NAMALWA (cell line): Measurements from ENCODE around the gene RIN3.

ENCODE experiments used
- DNase-seq: peaks from one replicate; pipeline ENCODE4 v3.0.0-alpha.2; 2015; ENCODE audit warnings: low spot score

Gene RIN3

GRCh38 chr14:92687681-92688433 is 174.3 kb downstream of the RIN3 start:
- DNase-seq, result no peak

GRCh38 chr14:92688434-92689375 is 175.1 kb downstream of the RIN3 start:
- no peak for DNase-seq

GRCh38 chr14:92690171-92691011 is 176.8 kb downstream of the RIN3 start:
- DNase-seq, result peak; percentile 51

- DNase-seq, result no peak
Measured at GRCh38 chr14:92692822-92693226, 179.2 kb downstream of the RIN3 start.

- DNase-seq, result no peak
Measured at GRCh38 chr14:92693998-92694795, 180.6 kb downstream of the RIN3 start.

- DNase-seq, result no peak
Measured at GRCh38 chr14:92694807-92695206, 181.2 kb downstream of the RIN3 start.

- DNase-seq, result no peak
Measured at GRCh38 chr14:92695562-92695961, 182.0 kb downstream of the RIN3 start.

- no peak for DNase-seq
Measured at GRCh38 chr14:92696366-92696765, 182.8 kb downstream of the RIN3 start.

- DNase-seq, result no peak
Measured at GRCh38 chr14:92698393-92698792, 184.8 kb downstream of the RIN3 start.

GRCh38 chr14:92701826-92702225 is 188.2 kb downstream of the RIN3 start:
- no peak for DNase-seq

GRCh38 chr14:92702441-92702918 is 188.9 kb downstream of the RIN3 start:
- no peak for DNase-seq

- no peak for DNase-seq
Measured at GRCh38 chr14:92703516-92703915, 189.9 kb downstream of the RIN3 start.

- DNase-seq, result peak; percentile 88
Measured at GRCh38 chr14:92704036-92704804, 190.6 kb downstream of the RIN3 start.

- DNase-seq, result no peak
Measured at GRCh38 chr14:92704821-92705220, 191.2 kb downstream of the RIN3 start.

- DNase-seq, result no peak
Measured at GRCh38 chr14:92706386-92706785, 192.8 kb downstream of the RIN3 start.

- DNase-seq, result no peak
Measured at GRCh38 chr14:92709340-92710000, 195.9 kb downstream of the RIN3 start.

GRCh38 chr14:92710001-92710341 is 196.4 kb downstream of the RIN3 start:
- DNase-seq, result no peak

GRCh38 chr14:92711976-92712653 is 198.5 kb downstream of the RIN3 start:
- no peak for DNase-seq

- DNase-seq, result no peak
Measured at GRCh38 chr14:92712654-92713051, 199.1 kb downstream of the RIN3 start.
